Measurements from ENCODE around the gene ETNK1.
"Not testable (repeated sequence)": the region's sequence is repeated elsewhere in the genome, so short reads cannot be mapped to it uniquely, and the experiment has no call there.

The ETNK1 gene

GRCh38 chr12:22692964-22693555, 68.1 kb downstream of the ETNK1 start:
- Histone ChIP-seq H3K79me2 (ENCODE audit: insufficient read depth, low read length) (no peaks in the 10 kb centered on the region), H3K9me2 (replicated peaks; ENCODE audit: insufficient read depth, low read length) (no peaks in the 10 kb centered on the region), H3K9me3 (ENCODE audit: insufficient read depth, low read length) (no peaks in the 10 kb centered on the region), H3K4me3 (ENCODE audit: insufficient read depth, low read length, poor library complexity, severe bottlenecking) (no peak overlapping the region), H3K4me2 (ENCODE audit: low read depth, low read length, poor library complexity, severe bottlenecking) (no peak overlapping the region), H2AFZ (ENCODE audit: low read depth, low read length, severe bottlenecking) (no peak overlapping the region), H3K36me3 (ENCODE audit: low read length) (peaks cover under 1% of the 10 kb centered on the region; the same call in 1 of the 2 replicates), H3K27me3 (ENCODE audit: low read length) (no peaks in the 10 kb centered on the region), H4K20me1 (ENCODE audit: low read depth, low read length) (no peaks in the 10 kb centered on the region), H3K27ac (ENCODE audit: low read depth, low read length) (no peak overlapping the region), H3K9ac (ENCODE audit: low read length) (no peak overlapping the region), H3F3A (ENCODE audit: insufficient read depth) (no peaks in the 10 kb centered on the region)
- TF ChIP-seq EZH2phosphoT487 (conservative IDR thresholded peaks at IDR 0.05; ENCODE audit: low read length) (no peak), CTCF (IDR thresholded peaks at IDR 0.05; ENCODE audit: insufficient read depth, low read length, poor library complexity, severe bottlenecking) (no peak)

GRCh38 chr12:22698576-22698975, 73.6 kb downstream of the ETNK1 start:
- Histone ChIP-seq H3F3A (ENCODE audit: insufficient read depth) (no peaks in the 10 kb centered on the region), H4K20me1 (ENCODE audit: low read depth, low read length) (no peaks in the 10 kb centered on the region), H3K36me3 (ENCODE audit: low read length) (no peaks in the 10 kb centered on the region), H3K4me2 (ENCODE audit: low read depth, low read length, poor library complexity, severe bottlenecking) (no peak overlapping the region), H3K9me2 (replicated peaks; ENCODE audit: insufficient read depth, low read length) (no peaks in the 10 kb centered on the region), H3K79me2 (ENCODE audit: insufficient read depth, low read length) (no peaks in the 10 kb centered on the region), H3K9ac (ENCODE audit: low read length) (no peak overlapping the region), H3K27me3 (ENCODE audit: low read length) (no peaks in the 10 kb centered on the region), H3K9me3 (ENCODE audit: insufficient read depth, low read length) (no peaks in the 10 kb centered on the region), H3K4me3 (ENCODE audit: insufficient read depth, low read length, poor library complexity, severe bottlenecking) (no peak overlapping the region), H2AFZ (ENCODE audit: low read depth, low read length, severe bottlenecking) (no peak overlapping the region), H3K27ac (ENCODE audit: low read depth, low read length) (no peak overlapping the region)
- TF ChIP-seq EZH2phosphoT487 (conservative IDR thresholded peaks at IDR 0.05; ENCODE audit: low read length) (no peak), CTCF (IDR thresholded peaks at IDR 0.05; ENCODE audit: insufficient read depth, low read length, poor library complexity, severe bottlenecking) (no peak)

GRCh38 chr12:22699705-22700104, 74.7 kb downstream of the ETNK1 start:
- H3K9me3 ChIP-seq (ENCODE audit: insufficient read depth, low read length); H3K79me2 ChIP-seq (ENCODE audit: insufficient read depth, low read length); H2AFZ ChIP-seq (ENCODE audit: low read depth, low read length, severe bottlenecking); H3K9me2 ChIP-seq (replicated peaks; ENCODE audit: insufficient read depth, low read length); H4K20me1 ChIP-seq (ENCODE audit: low read depth, low read length); H3K4me2 ChIP-seq (ENCODE audit: low read depth, low read length, poor library complexity, severe bottlenecking); H3K4me3 ChIP-seq (ENCODE audit: insufficient read depth, low read length, poor library complexity, severe bottlenecking); H3K36me3 ChIP-seq (ENCODE audit: low read length); H3K9ac ChIP-seq (ENCODE audit: low read length); H3K27ac ChIP-seq (ENCODE audit: low read depth, low read length); H3F3A ChIP-seq (ENCODE audit: insufficient read depth); H3K27me3 ChIP-seq (ENCODE audit: low read length): not testable (repeated sequence)

GRCh38 chr12:22700106-22700505, 75.1 kb downstream of the ETNK1 start:
- H3K27ac ChIP-seq (ENCODE audit: low read depth, low read length) = no peak overlapping the region
- no peaks in the 10 kb centered on the region for H3K36me3 ChIP-seq (ENCODE audit: low read length)
- no peaks in the 10 kb centered on the region for H3K27me3 ChIP-seq (ENCODE audit: low read length)
- no peak overlapping the region for H2AFZ ChIP-seq (ENCODE audit: low read depth, low read length, severe bottlenecking)
- no peaks in the 10 kb centered on the region for H3K79me2 ChIP-seq (ENCODE audit: insufficient read depth, low read length)
- no peak overlapping the region for H3K4me2 ChIP-seq (ENCODE audit: low read depth, low read length, poor library complexity, severe bottlenecking)
- H3F3A ChIP-seq (ENCODE audit: insufficient read depth) = no peaks in the 10 kb centered on the region
- no peak overlapping the region for H3K9ac ChIP-seq (ENCODE audit: low read length)
- H3K9me3 ChIP-seq (ENCODE audit: insufficient read depth, low read length) = no peaks in the 10 kb centered on the region
- H3K4me3 ChIP-seq (ENCODE audit: insufficient read depth, low read length, poor library complexity, severe bottlenecking) = no peak overlapping the region
- H4K20me1 ChIP-seq (ENCODE audit: low read depth, low read length) = no peaks in the 10 kb centered on the region
- TF ChIP-seq CTCF (IDR thresholded peaks at IDR 0.05; ENCODE audit: insufficient read depth, low read length, poor library complexity, severe bottlenecking) (no peak), EZH2phosphoT487 (conservative IDR thresholded peaks at IDR 0.05; ENCODE audit: low read length) (no peak)
- no peaks in the 10 kb centered on the region for H3K9me2 ChIP-seq (replicated peaks; ENCODE audit: insufficient read depth, low read length)

DNA sequence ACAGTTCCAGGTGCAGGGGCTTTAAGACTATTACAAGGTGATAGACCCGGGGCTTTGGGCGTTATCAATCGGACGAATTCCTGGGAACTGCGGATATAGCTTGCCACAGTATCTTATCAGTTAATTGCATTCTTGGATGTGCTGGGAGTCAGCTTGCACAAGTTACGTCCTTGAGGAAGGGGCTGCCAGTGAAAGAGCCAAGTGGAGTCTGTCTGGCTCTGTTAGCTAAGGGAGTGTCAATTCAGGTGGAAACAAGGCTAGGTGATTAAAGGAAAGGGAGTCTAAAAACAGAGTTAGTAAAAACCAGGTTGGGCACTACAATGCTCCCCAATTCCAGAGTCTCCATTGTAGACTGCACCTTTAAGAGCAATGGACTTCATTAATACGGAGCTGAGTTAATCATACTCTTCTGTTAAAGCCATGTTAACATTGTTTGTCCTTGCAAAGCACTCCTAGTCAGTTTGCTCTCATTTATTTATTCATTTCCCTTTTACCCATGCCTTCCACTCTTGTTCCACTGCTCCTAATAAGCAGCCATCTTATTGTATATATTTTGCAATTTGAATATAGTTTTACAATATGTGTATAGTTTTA, 76.3 kb downstream of the ETNK1 start:
- H3K4me3 ChIP-seq (ENCODE audit: insufficient read depth, low read length, poor library complexity, severe bottlenecking); H2AFZ ChIP-seq (ENCODE audit: low read depth, low read length, severe bottlenecking); H3K9me2 ChIP-seq (replicated peaks; ENCODE audit: insufficient read depth, low read length); H3K9ac ChIP-seq (ENCODE audit: low read length); H3K27me3 ChIP-seq (ENCODE audit: low read length); H3K4me2 ChIP-seq (ENCODE audit: low read depth, low read length, poor library complexity, severe bottlenecking); H3K9me3 ChIP-seq (ENCODE audit: insufficient read depth, low read length); H3K36me3 ChIP-seq (ENCODE audit: low read length); H3K27ac ChIP-seq (ENCODE audit: low read depth, low read length); H3F3A ChIP-seq (ENCODE audit: insufficient read depth); H4K20me1 ChIP-seq (ENCODE audit: low read depth, low read length); H3K79me2 ChIP-seq (ENCODE audit: insufficient read depth, low read length): not testable (repeated sequence)
